ENCODE results near the gene MORC3. TPM values are rescaled to one million over a fixed set of nuclear protein-coding genes. Genes with fewer than 3 reads are reported as not detected.

Gene MORC3
- total and polyA plus RNA-seq, 2 donors (not counting 1 experiment from before 2014, with no cell fraction given), result 44.9 to 104 TPM

GRCh38 chr21:36321325-36322082 is 1.5 kb downstream of the MORC3 start:
- H3K4me2 ChIP-seq (replicated peaks; ENCODE audit: low read depth, low read length, poor library complexity, severe bottlenecking), result peak overlapping the region; percentile 86
- H3K4me1 Mint-ChIP-seq, result peaks cover 52% of the 10 kb centered on the region
- H3K27me3 ChIP-seq (replicated peaks in 1 of 4; ENCODE audit: control extremely low read depth in 1 of 4, control insufficient read depth in 3 of 4, insufficient read depth in 4 of 4, low read length in 3 of 4), result no peaks in the 10 kb centered on the region
- peak overlapping the region; percentile 73 for H2AFZ ChIP-seq (ENCODE audit: insufficient read depth, low read depth, low read length, poor library complexity, severe bottlenecking)
- TF ChIP-seq EZH2 (IDR thresholded peaks at IDR 0.05; ENCODE audit: borderline replicate concordance, insufficient read depth, low read depth, low read length, poor library complexity, severe bottlenecking), result no peak
- TF ChIP-seq CTCF (IDR thresholded peaks at IDR 0.05), result no peak
- no peaks in the 10 kb centered on the region for H3K9me3 Mint-ChIP-seq (ENCODE audit: insufficient read depth)
- peak overlapping the region; percentile 94 for H3K4me3 Mint-ChIP-seq
- CTCF ChIA-PET, result interaction anchor here (0.8 to 6.4 kb wide), 12 partner anchors 9 to 180 kb away, joined by 3 to 76 read pairs (median 10); no protein-coding TSS in a partner anchor
- peak overlapping the region; percentile 69 to 98 (median 94) for H3K4me3 ChIP-seq (ENCODE audit: control extremely low read depth in 1 of 5, extremely low read depth in 1 of 5, insufficient read depth in 1 of 5, low read depth in 2 of 5, low read length in 4 of 5)
- peak overlapping the region; percentile 92 for H3K9ac ChIP-seq (ENCODE audit: low read length)
- WGBS (ENCODE audit: insufficient coverage), result 20% methylated on average over 1 of the region's 8 CpGs
- H3K36me3 ChIP-seq (replicated peaks in 1 of 2; ENCODE audit: control extremely low read depth in 1 of 2, control insufficient read depth in 1 of 2, extremely low read depth in 1 of 2, insufficient read depth in 2 of 2, low read length in 1 of 2), result peaks cover 0 to 26% of the 10 kb centered on the region in 2 experiments
- peak overlapping the region; percentile 86 to 92 for H3K27ac ChIP-seq (ENCODE audit: low read length in 2 of 2)
- H3K27me3 Mint-ChIP-seq, result no peaks in the 10 kb centered on the region
- peak overlapping the region; percentile 95 for H3K27ac Mint-ChIP-seq
- intact Hi-C loops (cut with micrococcal nuclease), result loop anchor here (5.0 kb wide), 2 partner anchors 34 to 1046 kb away; partner anchors contain the start of gene DYRK1A
- peaks cover 11% of the 10 kb centered on the region for H4K20me1 ChIP-seq (ENCODE audit: control insufficient read depth, insufficient read depth, low read length, poor library complexity, severe bottlenecking)
- ATAC-seq (ENCODE audit: low read depth), result no peak
- peaks cover 35 to 36% of the 10 kb centered on the region in 2 donors for H3K4me1 ChIP-seq (ENCODE audit: control insufficient read depth in 2 of 2, insufficient read depth in 2 of 2, low read length in 2 of 2)
- peak; percentile 48 for DNase-seq
- peaks cover 62% of the 10 kb centered on the region for H3K79me2 ChIP-seq (ENCODE audit: control insufficient read depth, insufficient read depth, low read length)
- peaks cover 0 to 4% (median 0%) of the 10 kb centered on the region in 3 donors for H3K9me3 ChIP-seq (ENCODE audit: control extremely low read depth in 1 of 3, control insufficient read depth in 2 of 3, insufficient read depth in 1 of 3, low read length in 2 of 3)
- POLR2A ChIA-PET, result interaction anchor here (0.6 to 5.0 kb wide), 9 partner anchors 12 to 67 kb away, joined by 3 to 123 read pairs (median 16); no protein-coding TSS in a partner anchor

GRCh38 chr21:36322083-36322424 is 2.1 kb downstream of the MORC3 start:
- H4K20me1 ChIP-seq (ENCODE audit: control insufficient read depth, insufficient read depth, low read length, poor library complexity, severe bottlenecking), result peaks cover 11% of the 10 kb centered on the region
- ChIA-PET POLR2A (interaction anchor here (0.6 to 5.0 kb wide), 8 partner anchors 12 to 172 kb away, joined by 3 to 123 read pairs (median 11); no protein-coding TSS in a partner anchor), CTCF (interaction anchor here (1.2 to 6.4 kb wide), 9 partner anchors 9 to 181 kb away, joined by 4 to 76 read pairs (median 11); no protein-coding TSS in a partner anchor)
- DNase-seq, result no peak
- H3K4me2 ChIP-seq (replicated peaks; ENCODE audit: low read depth, low read length, poor library complexity, severe bottlenecking), result peak overlapping the region; percentile 86
- no peaks in the 10 kb centered on the region for H3K27me3 ChIP-seq (replicated peaks in 1 of 4; ENCODE audit: control extremely low read depth in 1 of 4, control insufficient read depth in 3 of 4, insufficient read depth in 4 of 4, low read length in 3 of 4)
- intact Hi-C loops (cut with micrococcal nuclease), result loop anchor here (5.0 kb wide), 2 partner anchors 35 to 1045 kb away; partner anchors contain the start of gene DYRK1A
- Mint-ChIP-seq H3K4me1 (peaks cover 49% of the 10 kb centered on the region), H3K9me3 (ENCODE audit: insufficient read depth) (no peaks in the 10 kb centered on the region), H3K27ac (peak overlapping the region; percentile 95), H3K27me3 (no peaks in the 10 kb centered on the region), H3K4me3 (peak overlapping the region; percentile 94)
- H3K4me1 ChIP-seq (ENCODE audit: control insufficient read depth in 2 of 2, insufficient read depth in 2 of 2, low read length in 2 of 2), result peaks cover 35 to 36% of the 10 kb centered on the region in 2 donors
- peak overlapping the region; percentile 69 to 98 (median 94) for H3K4me3 ChIP-seq (ENCODE audit: control extremely low read depth in 1 of 5, extremely low read depth in 1 of 5, insufficient read depth in 1 of 5, low read depth in 2 of 5, low read length in 4 of 5)
- H3K36me3 ChIP-seq (replicated peaks in 1 of 2; ENCODE audit: control extremely low read depth in 1 of 2, control insufficient read depth in 1 of 2, extremely low read depth in 1 of 2, insufficient read depth in 2 of 2, low read length in 1 of 2), result peaks cover 0 to 28% of the 10 kb centered on the region in 2 experiments
- no CpG with 5 or more reads among the region's 2 CpGs for WGBS (ENCODE audit: insufficient coverage)
- TF ChIP-seq CTCF (IDR thresholded peaks at IDR 0.05), result no peak
- TF ChIP-seq EZH2 (IDR thresholded peaks at IDR 0.05; ENCODE audit: borderline replicate concordance, insufficient read depth, low read depth, low read length, poor library complexity, severe bottlenecking), result no peak
- no peaks in the 10 kb centered on the region for H3K9me3 ChIP-seq (ENCODE audit: control extremely low read depth in 1 of 3, control insufficient read depth in 2 of 3, insufficient read depth in 1 of 3, low read length in 2 of 3)
- H3K27ac ChIP-seq (ENCODE audit: low read length in 2 of 2), result peak overlapping the region; percentile 86 to 92
- peak overlapping the region; percentile 73 for H2AFZ ChIP-seq (ENCODE audit: insufficient read depth, low read depth, low read length, poor library complexity, severe bottlenecking)
- H3K79me2 ChIP-seq (ENCODE audit: control insufficient read depth, insufficient read depth, low read length), result peaks cover 68% of the 10 kb centered on the region
- H3K9ac ChIP-seq (ENCODE audit: low read length), result peak overlapping the region; percentile 92
- no peak for ATAC-seq (ENCODE audit: low read depth)

All from B cell (primary cell).